Mesenchymal stem cell (in vitro differentiated cells and primary cell): ENCODE results near the gene FYN.
A peak's percentile ranks its signal among the peaks of the same experiment; 100 is the strongest.

Experiments
- DNase-seq: peaks from one replicate; pipeline ENCODE4 v3.0.0-alpha.2; 2013
- H2AFZ ChIP-seq: one replicate; pipeline ENCODE4 v1.6.1; 2013; ENCODE audit warnings: low read depth, mild to moderate bottlenecking, control low read depth, inconsistent platforms, low read length, moderate library complexity
- H2AK5ac ChIP-seq: 2 replicates; pipeline ENCODE4 v1.6.1; 2013; ENCODE audit warnings: low read length, moderate library complexity, mild to moderate bottlenecking, inconsistent platforms; ENCODE audit not compliant: severe bottlenecking
- H2BK120ac ChIP-seq: one replicate; pipeline ENCODE4 v1.6.1; 2013; ENCODE audit warnings: low read depth, mild to moderate bottlenecking, inconsistent platforms, low read length, moderate library complexity
- H2BK12ac ChIP-seq, 2 experiments: one replicate each; pipeline ENCODE4 v1.6.1; 2013; ENCODE audit warnings: inconsistent platforms in 2 of 2, low read length in 2 of 2, mild to moderate bottlenecking in 2 of 2, moderate library complexity in 2 of 2, control low read depth in 1 of 2
- H2BK15ac ChIP-seq: one replicate; pipeline ENCODE4 v1.6.1; 2013; ENCODE audit warnings: mild to moderate bottlenecking, low read depth, inconsistent platforms; ENCODE audit not compliant: poor library complexity, severe bottlenecking
- H2BK5ac ChIP-seq: 2 replicates; pipeline ENCODE4 v1.6.1; 2013; ENCODE audit warnings: low read depth, mild to moderate bottlenecking, low read length, control low read depth, inconsistent platforms; ENCODE audit not compliant: poor library complexity, severe bottlenecking
- H3K14ac ChIP-seq, 2 experiments: one replicate each; pipeline ENCODE4 v1.6.1; 2013; ENCODE audit warnings: inconsistent platforms in 2 of 2, low read length in 2 of 2, control low read depth in 1 of 2, mild to moderate bottlenecking in 1 of 2, moderate library complexity in 1 of 2
- H3K18ac ChIP-seq, 2 experiments: one replicate each; pipeline ENCODE4 v1.6.1; 2013; ENCODE audit warnings: inconsistent platforms in 2 of 2, low read length in 2 of 2, control low read depth in 1 of 2, low read depth in 1 of 2, mild to moderate bottlenecking in 1 of 2
- H3K23ac ChIP-seq, 2 experiments: one replicate each; pipeline ENCODE4 v1.6.1; 2013; ENCODE audit warnings: inconsistent platforms in 2 of 2, low read length in 2 of 2, mild to moderate bottlenecking in 2 of 2, moderate library complexity in 2 of 2, control low read depth in 1 of 2
- H3K27ac ChIP-seq: 2 replicates; pipeline ENCODE4 v1.5.1; 2013; ENCODE audit warnings: mild to moderate bottlenecking, moderate library complexity, low read length, control low read depth, inconsistent platforms; ENCODE audit not compliant: poor library complexity, severe bottlenecking
- H3K27me3 ChIP-seq, 2 experiments: 2 replicates each; pipeline versions ENCODE4 v1.6.1 to v1.7.0; 2013; ENCODE audit warnings: low read length in 2 of 2, mild to moderate bottlenecking in 2 of 2, moderate library complexity in 2 of 2, control low read depth in 1 of 2, inconsistent platforms in 1 of 2; ENCODE audit not compliant: control insufficient read depth in 1 of 2, insufficient read depth in 1 of 2
- H3K36me3 ChIP-seq, 2 experiments: 2 replicates each; pipeline versions ENCODE4 v1.6.1 to v1.7.0; 2013; ENCODE audit warnings: low read length in 2 of 2, control low read depth in 1 of 2, inconsistent platforms in 1 of 2, low read depth in 1 of 2, mild to moderate bottlenecking in 1 of 2; ENCODE audit not compliant: insufficient read depth in 2 of 2, control insufficient read depth in 1 of 2
- H3K4ac ChIP-seq, 2 experiments: one replicate each; pipeline ENCODE4 v1.6.1; 2013; ENCODE audit warnings: inconsistent platforms in 2 of 2, low read length in 2 of 2, mild to moderate bottlenecking in 2 of 2, moderate library complexity in 2 of 2, control low read depth in 1 of 2, low read depth in 1 of 2
- H3K4me1 ChIP-seq: 2 replicates; pipeline ENCODE4 v1.6.1; 2013; ENCODE audit warnings: low read depth, low read length, control low read depth; ENCODE audit not compliant: control insufficient read depth, insufficient read depth
- H3K4me2 ChIP-seq: 2 replicates; pipeline ENCODE4 v1.6.1; 2013; ENCODE audit warnings: low read length, mild to moderate bottlenecking, inconsistent platforms; ENCODE audit not compliant: poor library complexity, severe bottlenecking
- H3K4me3 ChIP-seq, 2 experiments: 2 replicates each; pipeline versions ENCODE4 v1.5.1 to v1.7.0; 2013; ENCODE audit warnings: low read length in 2 of 2, mild to moderate bottlenecking in 2 of 2, control low read depth in 1 of 2, low read depth in 1 of 2; ENCODE audit not compliant: insufficient read depth in 1 of 2
- H3K79me1 ChIP-seq: replicated peaks from 2 replicates; pipeline ENCODE4 v1.6.1; 2013; ENCODE audit warnings: mild to moderate bottlenecking, control low read depth, low read length, inconsistent platforms; ENCODE audit not compliant: poor library complexity, severe bottlenecking
- H3K9ac ChIP-seq: 2 replicates; pipeline ENCODE4 v1.7.0; 2013; ENCODE audit warnings: mild to moderate bottlenecking, low read length, moderate library complexity
- H3K9me3 ChIP-seq: 2 replicates; pipeline ENCODE4 v1.7.0; 2013; ENCODE audit warnings: mild to moderate bottlenecking, low read length; ENCODE audit not compliant: control insufficient read depth
- H4K8ac ChIP-seq: one replicate; pipeline ENCODE4 v1.6.1; 2013; ENCODE audit warnings: inconsistent platforms, mild to moderate bottlenecking, low read length, moderate library complexity
- H4K91ac ChIP-seq: one replicate; pipeline ENCODE4 v1.6.1; 2013; ENCODE audit warnings: mild to moderate bottlenecking, low read length, inconsistent platforms
- WGBS: methylation state at CpG from one replicate; pipeline ENCODE4 v1.1.7; 2013; ENCODE audit warnings: mixed read lengths; 5-methylcytosine and 5-hydroxymethylcytosine counted together

FYN gene

GRCh38 chr6:111711476-111711875, 161.8 kb downstream of the FYN start:
- H3K9ac ChIP-seq: peak overlapping the region; percentile 67
- peak overlapping the region; percentile 2 to 27 for H2BK12ac ChIP-seq
- no peak overlapping the region for H3K23ac ChIP-seq
- H3K9me3 ChIP-seq: no peaks in the 10 kb centered on the region
- H3K27ac ChIP-seq: no peak overlapping the region
- no peak overlapping the region for H2BK120ac ChIP-seq
- 98% methylated on average over 4 of the region's 7 CpGs for WGBS
- H3K4ac ChIP-seq: no peak overlapping the region
- no peak overlapping the region for H2BK5ac ChIP-seq
- H2AFZ ChIP-seq: no peak overlapping the region
- no peak overlapping the region for H4K8ac ChIP-seq
- H3K36me3 ChIP-seq: peaks cover 9 to 72% of the 10 kb centered on the region in 2 experiments
- H3K4me3 ChIP-seq: no peak overlapping the region
- H3K27me3 ChIP-seq: no peaks in the 10 kb centered on the region
- H2AK5ac ChIP-seq: no peak overlapping the region
- H2BK15ac ChIP-seq: no peak overlapping the region
- H3K18ac ChIP-seq: no peak overlapping the region
- H4K91ac ChIP-seq: peak overlapping the region; percentile 37
- H3K79me1 ChIP-seq: no peaks in the 10 kb centered on the region
- peaks cover 10% of the 10 kb centered on the region for H3K4me1 ChIP-seq
- H3K14ac ChIP-seq: no peak overlapping the region
- H3K4me2 ChIP-seq: no peak overlapping the region
- no peak for DNase-seq

- no peak overlapping the region for H3K23ac ChIP-seq
- WGBS: 96% methylated on average over 3 of the region's 4 CpGs
- no peak overlapping the region for H4K91ac ChIP-seq
Observed at GRCh38 chr6:111710911-111711310, 162.3 kb downstream of the FYN start.

GRCh38 chr6:111710439-111710838, 162.8 kb downstream of the FYN start:
- H2AFZ ChIP-seq: no peak overlapping the region
- H2BK5ac ChIP-seq: no peak overlapping the region
- no peak overlapping the region for H4K8ac ChIP-seq
- H2BK12ac ChIP-seq: no peak overlapping the region
- H3K27ac ChIP-seq: no peak overlapping the region
- H3K27me3 ChIP-seq: no peaks in the 10 kb centered on the region
- H2AK5ac ChIP-seq: no peak overlapping the region
- no peak overlapping the region for H2BK120ac ChIP-seq
- no peak overlapping the region for H2BK15ac ChIP-seq
- peak overlapping the region; percentile 67 for H3K9ac ChIP-seq
- no peaks in the 10 kb centered on the region for H3K9me3 ChIP-seq
- no CpG with 5 or more reads among the region's 2 CpGs for WGBS
- H3K4me1 ChIP-seq: peaks cover 10% of the 10 kb centered on the region
- no peak overlapping the region for H3K4ac ChIP-seq
- no peak overlapping the region for H3K18ac ChIP-seq
- H4K91ac ChIP-seq: no peak overlapping the region
- H3K14ac ChIP-seq: no peak overlapping the region
- no peaks in the 10 kb centered on the region for H3K79me1 ChIP-seq
- H3K36me3 ChIP-seq: peaks cover 10 to 74% of the 10 kb centered on the region in 2 experiments
- no peak overlapping the region for H3K23ac ChIP-seq
- H3K4me2 ChIP-seq: no peak overlapping the region
- DNase-seq: no peak
- no peak overlapping the region for H3K4me3 ChIP-seq

More at GRCh38 chr6:111710911-111711310, 162.3 kb downstream of the FYN start:
- H3K9me3 ChIP-seq: no peaks in the 10 kb centered on the region
- no peaks in the 10 kb centered on the region for H3K79me1 ChIP-seq
- no peak overlapping the region for H3K27ac ChIP-seq
- H2BK5ac ChIP-seq: no peak overlapping the region
- no peak overlapping the region for H2BK12ac ChIP-seq
- peaks cover 9 to 73% of the 10 kb centered on the region in 2 experiments for H3K36me3 ChIP-seq
- no peak overlapping the region for H3K14ac ChIP-seq
- H3K4ac ChIP-seq: no peak overlapping the region
- H3K9ac ChIP-seq: peak overlapping the region; percentile 67
- H4K8ac ChIP-seq: no peak overlapping the region
- no peak overlapping the region for H3K4me2 ChIP-seq
- no peak for DNase-seq
- no peak overlapping the region for H2BK120ac ChIP-seq
- H2AK5ac ChIP-seq: no peak overlapping the region
- H3K18ac ChIP-seq: no peak overlapping the region
- H3K4me3 ChIP-seq: no peak overlapping the region
- no peak overlapping the region for H2AFZ ChIP-seq
- no peaks in the 10 kb centered on the region for H3K27me3 ChIP-seq
- H2BK15ac ChIP-seq: no peak overlapping the region
- peaks cover 10% of the 10 kb centered on the region for H3K4me1 ChIP-seq

GRCh38 chr6:111709615-111710398, 163.4 kb downstream of the FYN start:
- no peak overlapping the region for H2BK5ac ChIP-seq
- no peak overlapping the region for H2AFZ ChIP-seq
- no peaks in the 10 kb centered on the region for H3K9me3 ChIP-seq
- H2BK15ac ChIP-seq: no peak overlapping the region
- peak; percentile 71 for DNase-seq
- no peaks in the 10 kb centered on the region for H3K79me1 ChIP-seq
- H3K4me2 ChIP-seq: no peak overlapping the region
- peaks cover 10% of the 10 kb centered on the region for H3K4me1 ChIP-seq
- no peak overlapping the region for H2BK120ac ChIP-seq
- H3K14ac ChIP-seq: no peak overlapping the region
- no peak overlapping the region for H3K4me3 ChIP-seq
- H2BK12ac ChIP-seq: no peak overlapping the region
- no peak overlapping the region for H4K91ac ChIP-seq
- H3K27ac ChIP-seq: no peak overlapping the region
- 70% methylated on average over 1 of the region's 5 CpGs for WGBS
- H4K8ac ChIP-seq: no peak overlapping the region
- H3K27me3 ChIP-seq: no peaks in the 10 kb centered on the region
- no peak overlapping the region for H3K18ac ChIP-seq
- H3K9ac ChIP-seq: peak overlapping the region; percentile 67
- no peak overlapping the region for H3K4ac ChIP-seq
- no peak overlapping the region for H3K23ac ChIP-seq
- H2AK5ac ChIP-seq: no peak overlapping the region
- H3K36me3 ChIP-seq: peaks cover 9 to 73% of the 10 kb centered on the region in 2 experiments
